GM10847 (cell line): ENCODE measurements around the gene ISLR2.
"Not testable (repeated sequence)": the region's sequence is repeated elsewhere in the genome, so short reads cannot be mapped to it uniquely, and the experiment has no call there.

Source experiments
- POLR2A ChIP-seq: IDR thresholded peaks from 2 replicates; pipeline ENCODE4 v1.6.1; 2011; ENCODE audit not compliant: insufficient read length; ENCODE audit errors: extremely low read depth

Gene ISLR2, protein sequence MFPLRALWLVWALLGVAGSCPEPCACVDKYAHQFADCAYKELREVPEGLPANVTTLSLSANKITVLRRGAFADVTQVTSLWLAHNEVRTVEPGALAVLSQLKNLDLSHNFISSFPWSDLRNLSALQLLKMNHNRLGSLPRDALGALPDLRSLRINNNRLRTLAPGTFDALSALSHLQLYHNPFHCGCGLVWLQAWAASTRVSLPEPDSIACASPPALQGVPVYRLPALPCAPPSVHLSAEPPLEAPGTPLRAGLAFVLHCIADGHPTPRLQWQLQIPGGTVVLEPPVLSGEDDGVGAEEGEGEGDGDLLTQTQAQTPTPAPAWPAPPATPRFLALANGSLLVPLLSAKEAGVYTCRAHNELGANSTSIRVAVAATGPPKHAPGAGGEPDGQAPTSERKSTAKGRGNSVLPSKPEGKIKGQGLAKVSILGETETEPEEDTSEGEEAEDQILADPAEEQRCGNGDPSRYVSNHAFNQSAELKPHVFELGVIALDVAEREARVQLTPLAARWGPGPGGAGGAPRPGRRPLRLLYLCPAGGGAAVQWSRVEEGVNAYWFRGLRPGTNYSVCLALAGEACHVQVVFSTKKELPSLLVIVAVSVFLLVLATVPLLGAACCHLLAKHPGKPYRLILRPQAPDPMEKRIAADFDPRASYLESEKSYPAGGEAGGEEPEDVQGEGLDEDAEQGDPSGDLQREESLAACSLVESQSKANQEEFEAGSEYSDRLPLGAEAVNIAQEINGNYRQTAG

DNA sequence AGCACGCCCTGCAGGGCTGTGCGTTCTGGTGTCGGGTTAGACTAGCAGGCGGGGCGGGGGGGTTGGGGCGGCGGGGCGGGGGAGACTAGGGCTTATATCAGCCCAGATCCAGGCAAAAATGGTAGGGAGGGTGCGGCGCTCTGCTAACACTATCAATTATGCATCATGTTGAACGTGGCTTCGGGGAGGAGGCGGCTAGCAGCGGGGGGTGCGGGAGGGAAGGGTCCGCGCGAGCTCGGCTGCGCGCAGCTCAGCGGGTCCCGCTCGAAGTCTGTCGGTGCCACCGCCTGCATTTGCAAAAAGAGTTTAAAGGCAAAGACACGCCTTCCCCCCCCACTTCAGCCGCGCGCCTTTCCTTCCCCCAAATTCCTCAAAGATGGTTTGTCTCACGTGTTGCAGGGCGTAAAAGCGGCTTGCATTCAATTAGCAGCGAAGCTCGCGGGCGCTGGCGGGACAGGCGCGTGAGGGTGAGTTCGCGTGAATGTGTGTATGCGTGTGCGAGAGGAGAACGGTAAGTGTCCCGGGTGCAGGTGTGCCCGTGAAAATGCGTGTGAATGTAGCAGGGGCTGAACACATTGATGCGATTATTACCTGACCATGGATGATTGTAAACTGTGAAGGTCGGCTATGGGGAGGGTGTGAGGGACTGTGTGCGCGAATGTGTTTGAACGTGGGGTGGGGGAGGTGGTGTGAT, at the start of gene ISLR2:
Gene ISLR2, plus strand, starts transcription at position 432 of the 694 bp plus-strand sequence. CDS start 2,169 bp downstream, outside the sequence.
- no peak for TF ChIP-seq POLR2A

DNA sequence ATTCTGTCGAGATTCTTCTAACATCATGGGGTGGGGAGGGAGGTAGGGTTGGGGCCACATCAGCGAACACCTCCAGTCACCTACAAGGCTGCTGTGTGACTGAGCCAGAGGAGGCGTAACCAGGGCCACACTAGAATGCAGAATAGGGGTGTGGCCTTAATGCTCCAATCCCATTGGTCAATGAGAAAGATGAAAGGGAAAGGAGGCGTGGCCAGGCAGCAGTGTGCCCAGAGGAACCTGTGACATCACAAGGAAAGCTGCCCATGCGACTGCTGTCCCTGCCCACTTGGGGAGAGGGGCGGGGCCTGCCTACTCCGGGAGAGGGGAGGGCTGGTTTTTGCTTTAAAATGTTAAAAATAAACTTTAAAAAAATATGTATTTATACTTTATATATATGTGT, 47.9 kb upstream of the ISLR2 start, which contains the start of gene GOLGA6A:
Gene GOLGA6A, minus strand, starts transcription at position 101 of the 400 bp plus-strand sequence. Its CDS starts 41 bp downstream, at position 60.
- TF ChIP-seq POLR2A: not testable (repeated sequence)

DNA sequence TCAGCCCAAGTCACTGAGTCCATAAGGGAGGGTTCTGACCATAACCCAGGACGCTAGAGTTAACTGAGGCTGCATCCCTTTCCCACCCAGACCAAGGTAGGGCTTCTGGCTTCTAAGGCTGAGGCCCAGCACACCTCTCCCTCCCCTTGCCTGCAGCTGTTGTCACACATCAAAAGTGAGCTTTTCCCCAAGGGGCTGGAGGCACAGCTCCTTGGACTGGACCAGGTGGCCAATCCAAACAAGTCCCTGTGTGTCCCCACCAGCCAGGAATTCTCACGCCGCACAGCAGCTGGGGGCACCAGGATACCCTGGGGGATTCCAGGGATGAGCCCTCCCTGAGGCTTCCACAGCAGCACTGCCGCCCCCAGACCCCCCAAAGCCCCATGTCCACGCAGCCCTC, 22.3 kb upstream of the ISLR2 start:
- no peak for TF ChIP-seq POLR2A

DNA sequence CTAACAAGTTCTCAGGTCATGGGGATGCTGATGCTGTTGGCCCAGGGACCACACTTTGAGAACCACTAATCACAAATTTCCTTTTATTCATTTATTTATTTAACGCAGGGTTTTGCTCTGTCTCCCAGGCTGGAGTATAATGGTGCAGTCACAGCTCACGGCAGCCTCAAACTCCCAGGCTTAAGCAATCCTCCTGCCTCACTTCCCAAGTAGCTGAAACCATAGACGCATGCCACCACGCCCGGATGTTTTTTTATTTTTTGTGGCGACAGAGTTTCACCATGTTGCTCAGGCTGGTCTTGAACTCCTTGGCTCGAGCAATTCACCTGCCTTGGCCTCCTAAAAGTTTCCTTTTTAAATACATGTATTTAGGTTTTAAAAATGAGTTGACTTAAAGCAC, 20.7 kb upstream of the ISLR2 start:
- no peak for TF ChIP-seq POLR2A

DNA sequence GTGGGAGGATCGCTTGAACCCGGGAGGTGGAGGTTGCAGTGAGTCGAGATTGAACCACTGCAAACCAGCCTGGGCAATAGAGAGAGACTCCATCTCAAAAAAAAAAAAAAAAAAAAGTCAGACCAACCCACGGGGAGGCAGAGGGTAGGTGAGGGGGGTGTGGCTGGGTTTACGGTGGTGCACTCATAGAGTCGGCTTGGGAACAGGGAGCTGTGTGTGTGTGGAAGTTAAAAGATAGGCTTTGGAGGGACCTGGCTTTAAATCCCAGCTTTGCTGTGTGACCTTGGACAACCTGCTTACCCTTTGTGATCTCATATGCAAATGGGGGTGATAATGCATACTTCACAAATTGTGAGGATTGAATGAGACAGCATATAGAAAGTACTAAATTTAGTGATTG, 10.0 kb upstream of the ISLR2 start:
- TF ChIP-seq POLR2A: no peak

DNA sequence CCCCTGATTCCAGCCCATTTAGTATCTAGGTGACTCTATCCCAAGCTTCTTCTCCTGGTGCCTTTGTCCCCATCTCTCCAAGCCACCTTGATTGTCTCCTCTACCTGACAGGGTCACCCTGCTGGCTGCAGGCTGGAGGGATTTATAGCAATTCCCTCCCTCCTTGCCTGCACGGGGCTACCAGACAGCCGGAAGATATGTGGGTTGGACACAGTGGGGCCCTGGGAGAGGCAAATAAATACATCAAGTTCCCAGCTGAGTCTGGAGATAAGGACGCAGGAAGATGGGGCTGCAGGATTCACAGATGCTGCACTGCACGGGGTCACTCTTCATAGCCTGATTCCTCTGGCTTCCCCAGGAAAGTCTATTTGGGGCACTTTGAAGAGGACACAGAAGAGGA, 9.3 kb upstream of the ISLR2 start:
- no peak for TF ChIP-seq POLR2A

DNA sequence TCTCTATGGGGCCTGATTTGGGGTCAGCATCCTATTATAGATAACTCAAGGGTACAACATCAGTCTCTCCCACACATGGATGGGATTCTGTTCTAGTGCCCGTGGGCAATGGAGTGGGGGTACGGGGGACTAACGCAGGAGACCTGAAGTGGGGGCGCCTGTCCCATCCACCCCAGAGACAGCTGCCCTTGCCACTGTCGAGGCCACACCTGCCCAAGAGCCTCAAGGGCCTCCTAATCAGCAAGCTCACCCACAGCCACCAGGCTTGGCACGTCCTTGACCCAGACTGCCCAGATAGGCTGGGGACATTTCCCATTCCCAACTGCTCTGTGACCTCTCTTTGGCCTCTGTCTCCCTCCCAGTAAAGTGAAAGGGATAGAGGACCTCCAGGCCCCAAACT, 8.5 kb upstream of the ISLR2 start:
- TF ChIP-seq POLR2A: no peak

DNA sequence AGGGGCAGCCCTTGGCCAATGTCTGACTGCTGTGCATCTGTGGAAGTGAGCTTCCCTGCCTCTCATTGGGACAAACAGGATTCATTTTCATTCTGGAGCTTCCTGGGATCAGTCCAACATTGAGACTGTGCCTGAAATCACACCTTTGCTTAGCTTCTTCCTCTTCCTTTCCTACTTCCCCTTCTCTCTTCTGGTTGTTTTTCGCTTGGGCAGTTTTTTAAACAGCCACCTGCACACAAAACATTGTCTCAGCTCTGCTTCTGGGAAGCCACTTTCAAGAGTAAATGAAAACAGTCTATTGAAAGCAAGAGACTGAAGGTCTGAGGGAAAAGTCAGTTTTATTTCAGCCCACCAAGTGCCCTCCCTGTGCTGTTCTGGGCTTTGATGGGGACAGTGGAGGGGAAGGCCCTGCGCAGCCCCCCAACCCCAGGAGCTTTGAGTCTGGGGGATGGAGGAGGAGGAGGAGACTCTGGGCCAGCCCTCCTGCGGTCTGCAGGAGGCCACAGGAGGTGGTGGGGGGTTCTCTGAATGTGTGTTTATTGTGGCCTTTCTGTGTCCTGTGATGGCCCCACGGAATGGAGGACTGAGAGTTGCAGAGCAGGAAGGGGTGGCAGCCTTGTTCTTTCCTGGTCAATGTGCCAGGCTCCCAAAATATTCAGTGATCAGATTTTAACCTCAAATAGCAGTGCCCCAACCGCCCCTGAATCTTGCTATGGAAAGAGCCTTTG, 7.8 kb upstream of the ISLR2 start:
- no peak for TF ChIP-seq POLR2A

DNA sequence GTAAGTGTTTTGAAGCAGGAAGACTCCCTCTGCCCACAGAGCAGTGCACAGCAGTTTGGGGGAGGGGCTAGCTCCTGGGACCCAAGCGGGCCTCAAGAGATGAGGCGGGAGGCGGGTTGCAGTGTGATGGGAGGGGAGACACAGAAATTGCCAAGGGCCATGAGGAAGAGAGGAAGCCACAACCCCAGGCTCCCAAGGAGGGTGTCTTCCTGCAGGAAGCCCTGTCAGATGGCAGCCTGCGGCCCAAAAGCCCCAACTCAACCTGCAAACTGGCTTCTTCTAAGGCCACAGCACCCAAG, 7.3 kb upstream of the ISLR2 start:
- TF ChIP-seq POLR2A: no peak

DNA sequence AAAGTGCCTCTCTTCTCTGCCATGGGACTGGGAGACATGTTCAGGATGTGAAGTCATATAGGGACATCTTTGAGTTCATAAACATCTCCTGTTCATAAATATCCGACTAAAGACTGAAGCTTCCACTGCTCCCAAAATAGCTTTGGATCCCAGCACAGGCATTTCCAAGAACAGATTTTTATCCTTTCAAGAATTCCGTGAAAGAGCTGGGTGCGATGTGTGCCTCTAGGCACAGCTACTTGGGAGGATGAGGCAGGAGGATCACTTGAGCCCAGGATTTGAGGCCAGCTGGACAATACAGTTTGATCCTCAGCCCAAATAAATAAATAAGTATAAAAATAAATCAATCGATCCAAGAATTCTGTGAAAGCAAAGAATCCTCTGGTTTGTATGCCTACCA, 6.7 kb upstream of the ISLR2 start:
- TF ChIP-seq POLR2A: no peak

DNA sequence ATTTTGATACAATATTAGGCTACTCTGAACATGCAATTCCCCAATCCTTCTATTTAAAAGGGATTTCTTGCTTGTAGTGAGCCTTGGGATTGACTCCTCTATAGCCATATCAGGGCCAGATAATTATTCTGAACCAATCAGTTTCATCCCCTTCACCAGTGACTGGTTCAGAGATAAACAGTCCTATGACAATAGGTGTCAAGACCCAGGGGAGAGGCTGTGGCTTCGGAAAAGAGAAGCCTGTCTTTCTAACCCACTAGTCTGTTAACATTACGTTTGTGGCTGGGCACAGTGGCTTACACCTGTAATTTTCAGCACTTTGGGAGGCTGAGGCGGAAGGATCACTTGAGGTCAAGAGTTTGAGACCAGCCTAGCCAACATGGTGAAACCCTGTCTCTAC, 6.2 kb upstream of the ISLR2 start:
- TF ChIP-seq POLR2A: no peak

DNA sequence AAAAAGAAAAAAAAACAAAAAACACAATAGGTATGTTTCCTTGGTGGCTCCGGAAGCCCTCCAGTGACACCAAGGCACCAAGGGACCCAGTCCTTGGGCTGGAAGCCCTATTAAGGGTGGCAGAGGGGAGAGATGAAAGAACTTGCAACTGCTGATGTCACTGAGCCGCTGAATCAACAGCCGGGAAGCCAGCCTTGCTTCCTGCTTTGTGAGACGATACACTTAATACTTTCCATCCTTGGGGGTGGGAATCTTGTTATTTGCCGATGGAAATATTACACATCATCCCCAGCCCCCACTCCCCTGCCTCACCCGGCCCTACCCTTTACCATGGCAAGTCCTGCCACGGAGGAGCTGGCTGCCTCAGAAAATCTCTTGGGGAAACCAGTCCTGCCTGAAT, 5.6 kb upstream of the ISLR2 start:
- TF ChIP-seq POLR2A: no peak

DNA sequence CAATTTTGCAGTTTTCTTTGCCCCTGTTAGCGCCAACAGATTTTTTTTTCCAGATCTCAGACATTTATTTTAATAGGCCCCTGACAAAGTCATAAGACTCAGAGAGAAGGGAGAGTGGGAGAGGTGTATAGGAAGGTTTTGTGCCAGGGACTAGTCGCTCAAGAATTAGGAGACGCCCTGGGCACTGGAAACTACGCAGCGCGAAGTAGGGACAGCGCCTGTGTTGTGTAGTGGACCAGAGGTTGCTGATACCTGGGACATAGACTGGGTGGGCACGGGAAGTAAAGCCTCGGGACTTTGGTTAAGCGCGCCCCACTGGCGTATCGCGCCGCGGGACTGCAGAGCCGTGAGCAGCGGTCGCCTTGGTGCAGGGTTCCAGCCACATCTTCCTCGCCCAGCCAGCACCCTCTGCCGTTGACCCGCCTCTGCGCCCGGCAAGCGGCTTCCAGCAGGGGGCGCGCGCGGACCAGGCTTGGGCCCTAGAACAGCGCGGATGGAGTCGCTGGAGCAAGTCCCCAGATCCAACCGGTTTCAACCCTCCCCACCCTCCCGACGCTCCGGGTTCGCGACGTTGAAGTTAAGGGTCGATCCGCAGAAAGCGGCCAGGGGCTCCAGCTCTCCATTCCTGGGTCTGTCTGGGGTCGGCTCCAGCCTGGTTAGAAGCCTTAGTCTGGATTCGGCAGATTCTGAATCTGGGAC, 3.0 kb upstream of the ISLR2 start:
- TF ChIP-seq POLR2A: no peak

DNA sequence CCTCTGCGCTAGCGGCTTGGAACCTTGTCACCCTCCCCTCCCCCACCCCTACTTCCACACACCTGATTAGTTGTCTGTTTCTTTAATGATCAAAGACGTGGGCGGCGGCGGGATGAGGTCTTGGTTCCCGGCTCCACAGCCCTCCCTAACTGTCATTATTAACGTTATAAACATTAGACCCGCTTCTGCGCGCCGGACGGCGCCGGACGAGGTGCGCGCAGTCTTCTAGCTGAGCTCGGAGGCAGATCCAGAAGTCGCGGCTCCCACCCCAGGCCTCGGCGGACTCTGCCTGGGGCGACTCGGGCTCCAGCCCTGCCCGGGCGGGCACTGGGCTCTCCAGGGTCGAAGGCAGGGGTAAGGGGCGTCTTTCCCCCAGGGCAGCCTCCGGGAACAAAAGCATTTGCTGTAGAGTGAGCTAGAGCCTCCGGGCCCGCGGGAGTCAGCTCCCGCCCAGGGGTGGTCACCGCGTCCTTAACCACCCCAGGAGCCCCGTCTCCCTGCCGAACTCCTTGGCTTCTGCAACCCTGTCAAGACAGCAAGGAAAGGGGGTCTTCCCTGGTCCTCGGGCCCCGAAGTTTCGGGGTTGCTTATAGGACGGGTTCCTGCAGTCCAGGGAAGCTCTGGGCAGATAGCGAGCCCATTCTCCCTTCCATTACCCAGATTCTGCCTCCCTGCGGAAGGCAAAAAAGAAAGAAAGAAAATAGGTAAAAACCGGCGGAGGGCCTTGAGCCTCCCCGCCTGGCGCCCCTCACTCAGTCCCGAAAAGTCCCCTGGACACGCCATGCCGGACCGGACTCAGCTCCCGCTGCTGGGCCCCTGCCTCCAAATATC, 2.2 kb upstream of the ISLR2 start:
- TF ChIP-seq POLR2A: no peak
